ENCODE data around the gene CTNND1.
"Not testable (repeated sequence)": the region's sequence is repeated elsewhere in the genome, so short reads cannot be mapped to it uniquely, and the experiment has no call there.

CTNND1 gene

DNA sequence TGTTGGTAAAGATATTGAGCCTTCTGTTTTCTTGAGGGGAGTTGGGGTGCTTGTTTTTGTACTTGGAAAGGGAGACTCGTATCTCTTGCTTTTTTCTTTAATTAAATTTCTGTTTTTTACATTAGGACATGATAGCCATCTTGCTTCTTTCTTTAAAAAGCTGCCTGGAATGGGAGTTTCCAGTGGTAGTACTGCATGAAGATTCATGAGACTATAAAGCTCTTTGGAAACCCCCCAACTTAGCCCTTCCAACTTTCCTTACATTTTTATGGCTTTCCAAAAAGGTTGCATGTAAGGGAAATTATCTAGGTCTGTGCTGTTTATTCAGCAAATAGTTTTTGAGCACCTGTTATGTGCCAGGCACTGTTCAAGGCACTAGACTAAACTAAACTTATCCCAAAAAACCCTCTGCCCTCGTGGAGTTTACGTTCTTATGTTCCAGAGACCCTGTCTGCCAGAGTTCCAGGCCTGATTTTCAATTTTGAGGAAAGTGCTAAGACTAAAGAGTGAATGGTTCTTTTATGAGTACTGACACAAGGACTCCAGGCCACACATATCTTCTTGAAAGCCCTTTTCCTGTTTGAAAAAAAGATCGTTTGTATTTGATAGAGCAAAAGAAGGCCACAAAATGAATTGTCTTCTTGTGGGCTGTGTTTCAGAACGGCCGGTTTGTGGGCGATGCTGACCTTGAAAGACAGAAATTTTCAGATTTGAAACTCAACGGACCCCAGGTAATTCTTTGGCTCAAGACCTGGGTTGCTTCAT is 31.9 kb downstream of the CTNND1 start:
- no peak for DNase-seq

GRCh38 chr11:57798905-57799559 is 37.4 kb downstream of the CTNND1 start:
- DNase-seq, result no peak

DNA sequence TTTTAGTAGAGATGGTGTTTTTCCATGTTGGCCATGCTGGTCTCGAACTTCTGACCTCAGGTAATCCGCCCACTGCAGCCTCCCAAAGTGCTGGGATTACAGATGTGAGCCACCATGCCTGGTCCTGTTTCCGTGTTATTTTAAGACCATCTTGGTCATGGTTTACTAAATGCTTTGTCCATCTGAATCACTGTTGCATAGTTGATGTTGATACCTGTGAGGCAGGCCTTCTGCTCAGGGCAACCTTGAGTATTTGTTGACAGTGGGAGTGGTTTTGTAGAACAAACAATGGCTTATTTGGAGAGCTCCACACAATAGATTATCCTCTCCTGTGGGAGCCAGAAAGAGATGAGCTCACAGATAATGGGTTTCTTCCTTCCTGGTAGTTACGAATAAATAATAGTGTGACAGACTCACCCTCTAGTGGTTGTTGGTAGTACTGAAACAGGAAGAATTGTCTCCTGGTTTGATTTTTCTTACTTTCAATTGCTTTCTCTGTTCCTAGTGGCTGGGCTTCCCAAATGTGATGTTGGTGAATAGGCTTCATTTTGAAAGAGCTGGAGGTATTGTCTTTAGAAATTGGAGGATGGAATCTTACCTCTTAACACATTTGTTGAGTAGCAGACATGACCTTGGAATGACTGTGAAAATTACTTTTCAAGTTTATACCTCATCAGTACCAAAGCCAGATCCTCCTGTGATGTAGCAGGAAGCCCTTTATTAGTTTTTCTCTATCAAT is 39.0 kb downstream of the CTNND1 start:
- DNase-seq, result no peak

GRCh38 chr11:57801183-57801485 is 39.5 kb downstream of the CTNND1 start:
- DNase-seq, result no peak

GRCh38 chr11:57802411-57802810 is 40.8 kb downstream of the CTNND1 start:
- no peak for DNase-seq

GRCh38 chr11:57804466-57804865 is 42.9 kb downstream of the CTNND1 start:
- DNase-seq, result no peak

- DNase-seq, result no peak
These were observed 44.2 kb downstream of the CTNND1 start for GRCh38 chr11:57805780-57806179.

DNA sequence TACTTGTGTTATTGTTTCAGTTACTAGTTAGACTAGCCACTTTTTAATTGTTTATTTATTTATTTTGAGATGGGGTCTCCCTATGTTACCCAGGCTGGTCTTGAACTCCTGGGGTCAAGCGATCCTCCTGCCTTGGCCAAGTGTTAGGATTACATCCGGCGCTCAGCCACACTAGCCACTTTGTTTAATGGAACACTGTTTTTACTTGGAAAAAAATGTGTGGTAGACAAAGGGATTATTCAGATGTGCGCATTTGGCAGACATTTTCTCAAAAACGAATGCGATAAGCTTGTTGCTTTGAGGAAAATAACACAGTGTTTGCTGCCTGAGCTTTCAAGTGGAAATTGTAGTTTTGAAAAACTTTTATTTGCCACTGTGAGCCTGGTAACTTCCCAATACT is 51.0 kb downstream of the CTNND1 start:
- no peak for DNase-seq

DNA sequence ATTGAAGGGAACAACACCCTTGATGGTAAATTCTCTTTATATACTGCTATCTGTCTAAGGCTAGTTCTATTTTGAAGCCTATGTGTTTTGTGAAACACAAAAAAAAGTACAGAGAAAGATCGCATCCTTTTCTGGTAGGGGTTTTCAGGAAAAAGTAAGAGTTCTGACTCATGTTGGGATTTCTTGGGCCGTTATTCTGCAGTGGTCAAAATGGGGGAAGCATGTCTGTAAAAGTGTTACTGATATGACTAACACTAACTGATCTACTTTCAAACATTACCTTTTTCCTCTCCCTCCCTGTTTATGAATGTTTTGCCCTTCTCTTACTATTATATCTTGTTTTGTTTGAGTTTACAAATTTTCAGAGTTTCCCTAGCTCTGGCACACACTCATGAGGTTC is 53.9 kb downstream of the CTNND1 start:
- no peak for DNase-seq

GRCh38 chr11:57815877-57816276 is 54.3 kb downstream of the CTNND1 start:
- DNase-seq, result no peak

DNA sequence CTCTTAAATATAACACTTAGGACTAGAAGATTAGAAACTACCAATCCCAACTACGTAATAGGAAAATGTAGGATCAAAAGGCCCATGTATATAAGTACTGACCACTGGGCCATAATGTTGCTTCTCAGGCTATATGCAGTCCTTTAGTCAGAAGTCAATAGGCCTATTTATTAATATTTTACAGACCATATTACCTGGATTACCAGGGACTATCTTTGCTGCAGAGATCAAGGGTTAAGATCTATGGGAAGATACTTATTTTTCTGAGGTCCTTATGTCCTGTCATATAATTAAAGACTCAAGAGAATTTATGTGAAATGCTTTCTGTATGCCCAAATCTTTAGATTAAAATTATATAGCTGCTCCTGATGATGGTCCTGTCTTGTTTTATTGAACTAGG is 57.2 kb downstream of the CTNND1 start:
- no peak for DNase-seq

DNA sequence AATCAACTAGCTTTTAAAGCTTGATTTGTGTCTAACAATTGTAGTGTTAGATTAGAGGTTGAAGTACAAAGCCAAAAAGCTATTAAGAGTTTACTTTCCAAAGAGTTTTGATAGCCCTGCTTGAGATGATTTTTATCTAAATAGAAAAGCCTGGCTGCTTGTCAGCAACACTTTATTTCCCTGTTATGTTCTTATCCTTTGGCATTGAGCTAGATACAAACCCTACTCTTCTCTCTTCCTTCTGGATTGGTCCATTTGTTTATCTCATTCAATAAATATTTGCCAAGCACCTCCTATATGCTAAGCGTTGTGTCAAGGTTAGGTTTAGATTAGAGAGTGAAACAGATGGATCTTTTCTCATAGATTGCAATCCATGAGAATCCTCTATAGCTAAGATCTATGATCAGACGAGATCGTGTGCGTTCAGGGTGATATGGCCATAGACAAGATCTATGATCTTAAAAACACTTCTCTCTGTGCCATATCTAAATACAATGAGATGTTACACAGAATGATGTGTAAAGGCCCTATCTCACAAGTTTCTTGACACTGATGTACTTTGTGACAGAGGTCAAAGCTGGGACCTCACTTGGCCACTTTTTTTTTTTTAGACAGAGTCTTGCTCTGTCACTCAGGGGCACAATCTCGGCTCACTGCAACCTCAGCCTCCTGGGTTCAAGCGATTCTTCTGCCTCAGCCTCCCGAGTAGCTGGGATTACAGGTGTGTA is 57.8 kb downstream of the CTNND1 start:
- DNase-seq, result no peak

DNA sequence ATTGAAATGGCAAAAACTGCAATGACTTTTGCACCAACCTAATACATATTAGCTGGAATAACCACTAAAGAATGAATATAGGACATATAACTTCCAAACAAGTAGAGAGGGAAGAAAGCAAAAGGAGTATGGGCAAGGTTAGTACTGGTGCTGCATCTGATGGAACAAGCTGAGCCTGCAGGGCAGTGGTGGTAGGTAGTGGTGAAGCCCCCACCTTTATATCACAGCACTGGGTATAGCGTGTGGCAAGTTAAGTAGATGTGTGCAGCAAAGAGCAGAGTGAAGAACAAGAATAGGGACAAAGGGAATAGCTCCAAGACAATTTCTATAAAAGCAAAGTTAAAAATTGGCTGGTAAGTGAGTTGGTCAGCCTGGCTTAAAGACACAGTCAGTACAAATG is 62.3 kb downstream of the CTNND1 start:
- DNase-seq, result no peak

- no peak for DNase-seq
These were observed 73.2 kb downstream of the CTNND1 start for GRCh38 chr11:57834852-57835251.

GRCh38 chr11:57838609-57839008 is 77.0 kb downstream of the CTNND1 start:
- DNase-seq, result not testable (repeated sequence)

DNA sequence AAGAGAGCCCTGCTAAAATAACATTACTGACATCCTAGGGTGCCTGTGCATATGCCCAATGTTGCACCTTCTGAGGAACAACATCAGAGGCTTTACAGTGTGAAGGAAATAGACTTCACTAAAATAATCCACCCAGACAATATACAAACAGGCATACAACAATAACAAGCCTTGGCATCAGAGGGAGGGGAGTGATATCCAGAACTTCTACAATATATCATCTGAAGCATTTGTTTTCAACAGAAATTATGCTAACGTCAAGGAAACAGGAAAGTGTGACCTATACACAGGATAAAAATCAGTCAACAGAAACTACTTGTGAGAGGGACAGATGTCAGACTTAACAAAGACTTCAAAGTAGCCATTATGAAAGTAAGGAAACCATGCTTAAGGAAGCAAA is 81.3 kb downstream of the CTNND1 start:
- no peak for DNase-seq

DNA sequence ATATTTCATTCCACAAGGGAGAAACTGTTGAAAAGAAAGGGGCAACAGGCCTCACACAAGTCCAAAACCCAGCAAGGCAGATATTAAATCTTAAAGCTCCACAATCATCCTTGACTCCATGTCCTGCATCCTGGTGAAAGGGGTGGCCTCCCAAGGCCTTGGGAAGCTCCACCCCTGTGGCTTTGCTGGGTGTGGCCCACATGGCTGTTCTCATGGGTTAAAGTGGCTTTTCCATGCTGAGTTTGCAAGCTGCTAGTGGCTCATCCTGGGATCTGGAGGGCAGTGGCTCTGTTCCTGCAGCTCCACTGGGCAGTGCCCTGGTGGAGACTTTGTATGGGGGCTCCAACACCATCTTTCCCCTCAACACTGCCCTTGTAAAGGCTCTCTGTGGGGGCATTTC is 106.4 kb downstream of the CTNND1 start:
- DNase-seq, result no peak

GRCh38 chr11:57868491-57868890 is 106.9 kb downstream of the CTNND1 start:
- DNase-seq, result no peak
